SK-N-SH (cell line): Measurements from ENCODE around the gene PHGDH. TPM values are rescaled to one million over a fixed set of nuclear protein-coding genes. Genes with fewer than 3 reads are reported as not detected.

Source experiments
- CTCF ChIA-PET: fragments of 300-600, 350-600 bp; formaldehyde crosslinking; extraction: SDS; loops from one replicate; lab custom pipeline; 2021; lab: Yijun Ruan, JAX
- POLR2A ChIA-PET: fragments of 350-600 bp; sonication (Branson Sonifier 250); formaldehyde crosslinking; extraction: SDS; loops from one replicate; lab custom pipeline; 2020; ENCODE audit warnings: antibody characterized with exemption, inconsistent platforms; lab: Yijun Ruan, JAX
- DNase-seq: peaks from one replicate; pipeline ENCODE4 v3.0.0; 2012
- H2AFZ ChIP-seq: fragments of 200-600 bp; sonication (generic); 2 replicates; pipeline ENCODE4 v1.8.1; 2016; ENCODE audit warnings: antibody characterized with exemption, mild to moderate bottlenecking, low read depth
- H3F3A ChIP-seq: fragments of 200-600 bp; sonication (generic); replicated peaks from 2 replicates; pipeline ENCODE3; 2016; ENCODE audit warnings: antibody characterized with exemption, mild to moderate bottlenecking; ENCODE audit not compliant: insufficient read depth
- H3K27ac ChIP-seq, 2 experiments: fragments of 200-500 bp in 1 of 2; fragments of 200-600 bp in 1 of 2; sonication (Bioruptor generic) in 1 of 2; sonication (generic), shearing (Covaris generic) in 1 of 2; 2 replicates each; pipeline versions ENCODE4 v1.5.1 to v1.6.1; 2014 to 2016; ENCODE audit warnings: low read depth in 2 of 2, inconsistent platforms in 1 of 2, low read length in 1 of 2, mild to moderate bottlenecking in 1 of 2, mixed read lengths in 1 of 2
- H3K27me3 ChIP-seq: fragments of 200-600 bp; sonication (generic), shearing (Covaris generic); 2 replicates; pipeline ENCODE4 v1.6.1; 2016; ENCODE audit warnings: mixed run types; ENCODE audit not compliant: insufficient read depth
- H3K36me3 ChIP-seq, 2 experiments: fragments of 200-500 bp in 1 of 2; fragments of 200-600 bp in 1 of 2; sonication (Bioruptor generic) in 1 of 2; sonication (generic) in 1 of 2; replicated peaks in 1 of 2; 2 replicates each; pipeline versions ENCODE3 to v1.5.1; 2014 to 2016; ENCODE audit warnings: low read length in 1 of 2, mild to moderate bottlenecking in 1 of 2; ENCODE audit not compliant: insufficient read depth in 2 of 2, control insufficient read depth in 1 of 2
- H3K4me1 ChIP-seq, 2 experiments: fragments of 200-500 bp in 1 of 2; fragments of 200-600 bp in 1 of 2; sonication (Bioruptor generic) in 1 of 2; sonication (generic), shearing (Covaris generic) in 1 of 2; 2 replicates each; pipeline versions ENCODE4 v1.5.1 to v1.6.1; 2014 to 2016; ENCODE audit warnings: low read depth in 1 of 2, low read length in 1 of 2, mixed run types in 1 of 2; ENCODE audit not compliant: insufficient read depth in 2 of 2, control insufficient read depth in 1 of 2
- H3K4me2 ChIP-seq: fragments of 200-600 bp; sonication (generic), shearing (Covaris generic); 2 replicates; pipeline ENCODE4 v1.6.1; 2017; ENCODE audit warnings: mixed run types
- H3K4me3 ChIP-seq, 2 experiments: fragments of 200-500 bp in 1 of 2; fragments of 200-600 bp in 1 of 2; sonication (Bioruptor generic) in 1 of 2; sonication (generic), shearing (Covaris generic) in 1 of 2; 2 replicates each; pipeline versions ENCODE4 v1.5.1 to v1.8.1; 2014 to 2016; ENCODE audit warnings: low read depth in 2 of 2, inconsistent platforms in 1 of 2, low read length in 1 of 2, mild to moderate bottlenecking in 1 of 2, mixed read lengths in 1 of 2, moderate library complexity in 1 of 2
- H3K79me2 ChIP-seq: fragments of 200-600 bp; sonication (generic); 2 replicates; pipeline ENCODE4 v1.8.1; 2017; ENCODE audit warnings: mild to moderate bottlenecking; ENCODE audit not compliant: insufficient read depth
- H3K9ac ChIP-seq: fragments of 200-600 bp; sonication (generic); 2 replicates; pipeline ENCODE4 v1.6.1; 2017; ENCODE audit warnings: mixed run types
- H3K9me2 ChIP-seq: fragments of 200-600 bp; sonication (generic); 2 replicates; pipeline ENCODE4 v1.6.1; 2017; ENCODE audit warnings: mixed run types
- H3K9me3 ChIP-seq: fragments of 200-600 bp; sonication (generic); 2 replicates; pipeline ENCODE4 v1.6.1; 2017; ENCODE audit warnings: mixed run types, mild to moderate bottlenecking, moderate library complexity
- H4K20me1 ChIP-seq: fragments of 200-600 bp; sonication (generic); 2 replicates; pipeline ENCODE4 v1.6.1; 2017; ENCODE audit warnings: mild to moderate bottlenecking, mixed run types; ENCODE audit not compliant: insufficient read depth
- CHD2 ChIP-seq: fragments of 150-350 bp; IDR thresholded peaks from 2 replicates; pipeline ENCODE4 v1.6.1; 2018; ENCODE audit warnings: low read length; ENCODE audit not compliant: partially characterized antibody
- EP300 ChIP-seq, 2 experiments: IDR thresholded peaks; 2 replicates each; pipeline versions ENCODE4 v1.4.0 to v1.6.1; 2012; ENCODE audit warnings: borderline replicate concordance in 1 of 2, low read depth in 1 of 2, low read length in 1 of 2
- FOSL2 ChIP-seq: IDR thresholded peaks from 2 replicates; pipeline ENCODE4 v1.4.0; 2012; ENCODE audit warnings: low read depth, mild to moderate bottlenecking, moderate library complexity, borderline replicate concordance
- FOXM1 ChIP-seq: IDR thresholded peaks from 2 replicates; pipeline ENCODE4 v1.4.0; 2012; ENCODE audit warnings: low read depth, mild to moderate bottlenecking
- GATA2 ChIP-seq: sonication (generic); formaldehyde crosslinking; IDR thresholded peaks from 2 replicates; pipeline ENCODE4 v1.5.0; 2020; ENCODE audit warnings: mild to moderate bottlenecking, missing genetic modification reagents
- MAX ChIP-seq: IDR thresholded peaks from 2 replicates; pipeline ENCODE4 v1.4.0; 2012; ENCODE audit warnings: low read depth
- MEF2A ChIP-seq: IDR thresholded peaks from 2 replicates; pipeline ENCODE4 v1.4.0; 2012; ENCODE audit warnings: low read depth, borderline replicate concordance
- MXI1 ChIP-seq: IDR thresholded peaks from 2 replicates; pipeline ENCODE4 v1.6.1; 2012; ENCODE audit warnings: mild to moderate bottlenecking, low read depth, low read length, improper control_type of control experiment
- NRF1 ChIP-seq: IDR thresholded peaks from 2 replicates; pipeline ENCODE4 v1.6.1; 2012; ENCODE audit warnings: low read depth, mild to moderate bottlenecking, low read length
- POLR2AphosphoS5 ChIP-seq: IDR thresholded peaks from 2 replicates; pipeline ENCODE4 v1.6.1; 2012; ENCODE audit warnings: low read depth, low read length
- REST ChIP-seq: IDR thresholded peaks from 2 replicates; pipeline ENCODE4 v1.6.1; 2012; ENCODE audit warnings: mild to moderate bottlenecking, low read depth, low read length, moderate library complexity
- RFX5 ChIP-seq: IDR thresholded peaks from 2 replicates; pipeline ENCODE4 v1.6.1; 2012; ENCODE audit warnings: mild to moderate bottlenecking, improper control_type of control experiment, low read length
- RXRA ChIP-seq: IDR thresholded peaks from 2 replicates; pipeline ENCODE4 v1.4.0; 2012; ENCODE audit warnings: low read depth, mild to moderate bottlenecking, borderline replicate concordance
- TAF1 ChIP-seq: IDR thresholded peaks from 2 replicates; pipeline ENCODE4 v1.6.1; 2012; ENCODE audit warnings: low read depth, mild to moderate bottlenecking, low read length, moderate library complexity, borderline replicate concordance
- TCF12 ChIP-seq: IDR thresholded peaks from 2 replicates; pipeline ENCODE4 v1.4.0; 2012
- USF1 ChIP-seq: IDR thresholded peaks from 2 replicates; pipeline ENCODE4 v1.4.0; 2012; ENCODE audit warnings: low read depth, borderline replicate concordance
- YY1 ChIP-seq: IDR thresholded peaks from 2 replicates; pipeline ENCODE4 v1.4.0; 2012; ENCODE audit warnings: low read depth, mild to moderate bottlenecking
- ZBTB33 ChIP-seq: IDR thresholded peaks from 2 replicates; pipeline ENCODE4 v1.4.0; 2012; ENCODE audit warnings: low read depth, borderline replicate concordance
- WGBS: methylation state at CpG from one replicate; pipeline ENCODE4 v1.1.6; 2017; ENCODE audit warnings: low lambda C conversion rate; 5-methylcytosine and 5-hydroxymethylcytosine counted together
- polyA plus RNA-seq, 3 experiments: library from polyadenylated mRNA; depleted of rRNA; stranded (reverse); fragments of >200 nt; gene quantifications; 2 replicates each; pipeline ENCODE4 v1.2.3, GENCODE V29; 2012

The PHGDH gene
- polyA plus RNA-seq, 1 of the 3 experiments (the other 2 are of a cell fraction), result 30.2 TPM

- Histone ChIP-seq H2AFZ (no peak overlapping the region), H3F3A (no peaks in the 10 kb centered on the region), H3K27ac (no peak overlapping the region), H3K4me2 (no peak overlapping the region), H3K9ac (no peak overlapping the region), H3K4me1 (no peaks in the 10 kb centered on the region), H3K4me3 (no peak overlapping the region), H3K27me3 (no peaks in the 10 kb centered on the region), H3K9me3 (no peaks in the 10 kb centered on the region), H3K79me2 (no peaks in the 10 kb centered on the region), H3K9me2 (no peaks in the 10 kb centered on the region), H4K20me1 (no peaks in the 10 kb centered on the region), H3K36me3 (no peaks in the 10 kb centered on the region)
- DNase-seq, result no peak
- POLR2A ChIA-PET, result no interaction called here
- whole genome bisulfite sequencing, result 65% methylated on average over 5 of the region's 5 CpGs
- no peak for TF ChIP-seq ZBTB33
- no peak for TF ChIP-seq FOXM1
- no peak for TF ChIP-seq NRF1
- TF ChIP-seq EP300 (IDR thresholded peaks at IDR 0.05; ENCODE audit: borderline replicate concordance in 1 of 2, low read depth in 1 of 2, low read length in 1 of 2), result no peak
- CTCF ChIA-PET, result interaction anchor here (0.9 to 4.7 kb wide), 8 partner anchors 12 to 55 kb away, joined by 3 to 43 read pairs (median 12); partner anchors contain the start of gene ZNF697
Observed at GRCh38 chr1:119664067-119664466, 47.7 kb upstream of the PHGDH start.

GRCh38 chr1:119667173-119667572 is 44.6 kb upstream of the PHGDH start:
- Histone ChIP-seq H3K9ac (no peak overlapping the region), H3K9me2 (no peaks in the 10 kb centered on the region), H3K4me3 (no peak overlapping the region), H3K9me3 (no peaks in the 10 kb centered on the region), H3F3A (no peaks in the 10 kb centered on the region), H3K79me2 (no peaks in the 10 kb centered on the region), H2AFZ (no peak overlapping the region), H3K27ac (no peak overlapping the region), H3K27me3 (no peaks in the 10 kb centered on the region), H3K36me3 (no peaks in the 10 kb centered on the region), H3K4me1 (no peaks in the 10 kb centered on the region), H3K4me2 (no peak overlapping the region), H4K20me1 (no peaks in the 10 kb centered on the region)
- no peak for DNase-seq
- POLR2A ChIA-PET, result no interaction called here
- TF ChIP-seq TCF12 (no peak), POLR2AphosphoS5 (no peak), MXI1 (no peak)
- CTCF ChIA-PET, result interaction anchor here (1.0 to 4.7 kb wide), 4 partner anchors 9 to 392 kb away, joined by 3 to 43 read pairs (median 16); no protein-coding TSS in a partner anchor
- 85% methylated on average over 6 of the region's 6 CpGs for WGBS

- WGBS, result 92% methylated on average over 2 of the region's 2 CpGs
- Histone ChIP-seq H3K27me3 (no peaks in the 10 kb centered on the region), H2AFZ (no peak overlapping the region), H3K79me2 (no peaks in the 10 kb centered on the region), H3K36me3 (no peaks in the 10 kb centered on the region), H3F3A (peaks cover 14% of the 10 kb centered on the region), H3K4me3 (no peak overlapping the region), H3K9me3 (no peaks in the 10 kb centered on the region), H3K4me2 (no peak overlapping the region), H4K20me1 (no peaks in the 10 kb centered on the region), H3K27ac (no peak overlapping the region), H3K9me2 (no peaks in the 10 kb centered on the region), H3K4me1 (peaks cover 3 to 20% of the 10 kb centered on the region in 2 experiments; a peak in 3 of 4 replicates), H3K9ac (no peak overlapping the region)
- CTCF ChIA-PET, result no interaction called here
- DNase-seq, result no peak
- POLR2A ChIA-PET, result no interaction called here
- no peak for TF ChIP-seq MAX
- TF ChIP-seq RFX5, result no peak
- no peak for TF ChIP-seq TAF1
- no peak for TF ChIP-seq FOSL2
- TF ChIP-seq CHD2, result no peak
- no peak for TF ChIP-seq YY1
- TF ChIP-seq USF1, result no peak
- TF ChIP-seq REST, result no peak
- no peak for TF ChIP-seq GATA2 (CRISPR knock-in tag)
- TF ChIP-seq RXRA, result no peak
- TF ChIP-seq MEF2A, result no peak
Observed at GRCh38 chr1:119670898-119671297, 40.8 kb upstream of the PHGDH start.
